ENCODE data around the gene AP1S3.
"Not testable (repeated sequence)": the region's sequence is repeated elsewhere in the genome, so short reads cannot be mapped to it uniquely, and the experiment has no call there.

The AP1S3 gene

DNA sequence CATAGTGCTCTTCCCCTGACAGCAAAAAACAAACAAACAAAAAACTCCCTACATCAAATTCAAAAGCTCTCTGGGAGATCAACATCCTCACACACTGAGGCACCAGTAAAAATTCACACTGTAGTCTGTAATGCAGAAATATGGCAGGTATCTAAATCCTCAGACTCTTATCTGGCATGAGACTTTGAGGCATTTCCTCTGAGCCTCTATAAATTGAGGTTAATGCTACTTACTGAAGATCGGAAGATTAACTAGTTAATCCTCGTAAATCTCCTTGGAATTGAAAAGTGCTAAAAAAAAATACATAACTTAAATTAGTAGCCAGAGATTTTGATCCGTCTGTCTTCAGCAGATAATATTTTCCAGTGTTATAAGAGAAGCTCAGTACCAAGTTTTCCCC lies 65.0 kb downstream of the AP1S3 start:
- no peak overlapping the region for H3K4me3 ChIP-seq (ENCODE audit: low read length)
- peaks cover 18% of the 10 kb centered on the region; the same call in 1 of the 2 replicates for H3K36me3 ChIP-seq (ENCODE audit: insufficient read depth, low read depth, low read length)
- no peaks in the 10 kb centered on the region for H3K4me1 ChIP-seq (ENCODE audit: insufficient read depth, low read length)
- no peak overlapping the region for H3K9ac ChIP-seq (ENCODE audit: low read depth, low read length)
- no peaks in the 10 kb centered on the region for H3K27me3 ChIP-seq (ENCODE audit: insufficient read depth, low read length)
- no peak overlapping the region for H3K27ac ChIP-seq (ENCODE audit: low read length)
- no peaks in the 10 kb centered on the region for H3K9me3 ChIP-seq (ENCODE audit: insufficient read depth, low read depth, low read length)

DNA sequence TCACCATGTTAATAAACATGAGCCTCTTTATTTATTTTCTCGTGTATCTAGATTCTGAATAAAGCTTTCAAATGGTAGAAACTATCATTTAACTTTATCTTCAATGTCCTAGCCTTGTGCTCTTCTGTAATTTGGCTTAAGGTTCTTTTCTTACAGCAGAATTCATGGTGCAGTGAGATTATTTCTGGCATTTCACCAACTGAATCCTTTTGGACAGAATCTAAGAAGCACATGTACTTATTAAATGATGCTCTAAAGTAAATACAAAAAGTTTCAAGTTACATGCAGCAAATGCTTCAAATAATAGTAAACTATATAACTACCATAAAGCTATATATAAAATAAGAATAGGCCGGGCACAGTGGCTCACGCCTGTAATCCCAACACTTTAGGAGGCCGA lies 65.9 kb downstream of the AP1S3 start:
- peaks cover 12% of the 10 kb centered on the region; the same call in 1 of the 2 replicates for H3K36me3 ChIP-seq (ENCODE audit: insufficient read depth, low read depth, low read length)
- no peak overlapping the region for H3K27ac ChIP-seq (ENCODE audit: low read length)
- H3K4me1 ChIP-seq (ENCODE audit: insufficient read depth, low read length) = no peaks in the 10 kb centered on the region

DNA sequence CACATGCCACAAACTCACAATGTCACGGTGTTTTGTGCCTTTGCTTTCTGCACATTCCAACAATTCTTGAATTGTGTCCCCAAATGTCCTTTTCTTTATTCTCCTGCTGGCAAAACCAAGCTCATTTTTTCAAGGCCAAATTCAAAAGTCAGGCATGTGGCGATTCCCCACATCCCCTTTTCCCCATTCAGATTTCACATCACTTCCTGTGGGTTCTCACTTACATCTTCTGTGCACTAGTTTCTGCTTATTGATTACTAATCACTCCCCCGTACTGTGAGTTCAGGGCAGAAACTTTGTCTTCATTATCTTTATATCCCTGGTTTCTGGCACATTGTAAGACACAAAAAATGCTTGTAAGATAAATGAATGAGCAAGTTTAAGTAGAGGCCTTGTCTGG lies 69.2 kb downstream of the AP1S3 start:
- Histone ChIP-seq H3K36me3 (ENCODE audit: insufficient read depth, low read depth, low read length) (no peaks in the 10 kb centered on the region), H3K4me1 (ENCODE audit: insufficient read depth, low read length) (no peaks in the 10 kb centered on the region), H3K9me3 (ENCODE audit: insufficient read depth, low read depth, low read length) (no peaks in the 10 kb centered on the region), H3K9ac (ENCODE audit: low read depth, low read length) (no peak overlapping the region), H3K27me3 (ENCODE audit: insufficient read depth, low read length) (no peaks in the 10 kb centered on the region), H3K27ac (ENCODE audit: low read length) (no peak overlapping the region), H3K4me3 (ENCODE audit: low read length) (no peak overlapping the region)

More for the DNA sequence above, 65.9 kb downstream of the AP1S3 start:
- H3K9ac ChIP-seq (ENCODE audit: low read depth, low read length) = no peak overlapping the region
- H3K9me3 ChIP-seq (ENCODE audit: insufficient read depth, low read depth, low read length) = no peaks in the 10 kb centered on the region
- no peak overlapping the region for H3K4me3 ChIP-seq (ENCODE audit: low read length)
- no peaks in the 10 kb centered on the region for H3K27me3 ChIP-seq (ENCODE audit: insufficient read depth, low read length)

DNA sequence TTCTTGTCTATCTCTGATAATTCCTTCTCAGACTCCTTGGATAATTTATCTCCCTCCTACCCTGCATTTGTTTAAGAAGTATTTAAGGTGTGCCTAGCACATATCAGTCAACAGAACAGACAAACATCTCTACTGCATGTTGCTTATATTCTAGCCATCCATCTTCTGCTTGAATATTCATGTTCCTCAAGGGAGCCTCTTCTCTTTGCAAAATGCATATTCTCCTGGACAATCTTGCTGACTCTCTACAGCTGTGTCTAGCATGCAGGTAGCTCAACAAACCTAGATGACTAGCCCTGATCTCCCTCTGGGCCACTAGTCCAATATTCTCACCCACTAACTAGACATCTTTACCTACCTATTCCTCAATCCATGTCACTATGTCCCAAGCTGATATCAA lies 70.0 kb downstream of the AP1S3 start:
- H3K9ac ChIP-seq (ENCODE audit: low read depth, low read length) = no peak overlapping the region
- no peaks in the 10 kb centered on the region for H3K4me1 ChIP-seq (ENCODE audit: insufficient read depth, low read length)
- no peaks in the 10 kb centered on the region for H3K27me3 ChIP-seq (ENCODE audit: insufficient read depth, low read length)
- H3K36me3 ChIP-seq (ENCODE audit: insufficient read depth, low read depth, low read length) = no peaks in the 10 kb centered on the region
- no peak overlapping the region for H3K27ac ChIP-seq (ENCODE audit: low read length)
- H3K9me3 ChIP-seq (ENCODE audit: insufficient read depth, low read depth, low read length) = no peaks in the 10 kb centered on the region
- H3K4me3 ChIP-seq (ENCODE audit: low read length) = no peak overlapping the region

DNA sequence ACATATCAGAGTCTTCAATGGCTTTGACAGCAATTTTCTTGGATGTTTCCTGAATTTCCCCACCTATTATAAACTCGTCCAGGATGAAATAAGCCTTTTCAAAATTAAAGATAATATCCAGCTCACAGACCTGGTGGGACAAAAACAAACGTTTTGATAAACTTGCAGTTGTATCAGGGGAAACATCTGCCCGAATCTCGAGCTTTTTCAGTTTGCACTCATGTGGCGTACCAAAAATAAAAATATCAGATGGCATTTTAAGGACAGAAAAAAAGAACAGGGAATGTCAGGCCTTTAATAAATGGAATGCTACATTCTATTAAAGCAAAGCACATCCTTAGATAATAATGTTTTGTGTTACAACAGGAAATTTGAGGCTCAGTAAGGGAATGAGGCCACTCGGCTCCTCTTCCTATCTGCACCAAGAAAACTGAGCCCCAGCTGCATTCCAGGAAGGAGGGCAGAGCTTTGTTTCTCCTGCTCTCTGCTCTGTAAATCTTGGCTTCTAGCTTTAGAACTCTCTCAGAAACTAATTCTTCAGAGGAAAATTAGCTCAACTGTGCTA lies 72.1 kb downstream of the AP1S3 start:
- no peaks in the 10 kb centered on the region for H3K36me3 ChIP-seq (ENCODE audit: insufficient read depth, low read depth, low read length)
- no peak overlapping the region for H3K9ac ChIP-seq (ENCODE audit: low read depth, low read length)
- no peak overlapping the region for H3K4me3 ChIP-seq (ENCODE audit: low read length)
- H3K27ac ChIP-seq (ENCODE audit: low read length) = no peak overlapping the region
- no peaks in the 10 kb centered on the region for H3K27me3 ChIP-seq (ENCODE audit: insufficient read depth, low read length)
- H3K9me3 ChIP-seq (ENCODE audit: insufficient read depth, low read depth, low read length) = no peaks in the 10 kb centered on the region
- H3K4me1 ChIP-seq (ENCODE audit: insufficient read depth, low read length) = no peaks in the 10 kb centered on the region

DNA sequence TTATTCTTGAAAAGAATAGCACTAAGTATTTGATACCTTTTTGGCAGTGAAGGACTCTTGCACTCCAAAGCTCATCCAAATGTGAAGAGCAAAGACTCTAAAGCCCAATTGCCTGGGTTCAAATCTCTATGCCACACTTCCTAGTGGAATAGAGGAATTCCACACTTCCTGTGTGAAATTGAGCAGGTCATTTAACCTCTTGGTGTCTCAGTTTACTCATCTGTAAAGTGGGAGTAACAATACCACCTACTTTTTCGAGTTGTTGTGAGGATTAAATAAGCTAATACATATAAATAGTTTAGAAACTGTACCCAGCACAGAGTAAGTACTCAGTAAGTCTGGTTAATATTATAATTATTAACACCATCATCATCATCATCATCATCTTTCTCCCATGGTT lies 72.6 kb downstream of the AP1S3 start:
- Histone ChIP-seq H3K9ac (ENCODE audit: low read depth, low read length) (no peak overlapping the region), H3K27ac (ENCODE audit: low read length) (no peak overlapping the region), H3K4me1 (ENCODE audit: insufficient read depth, low read length) (no peaks in the 10 kb centered on the region), H3K36me3 (ENCODE audit: insufficient read depth, low read depth, low read length) (no peaks in the 10 kb centered on the region), H3K9me3 (ENCODE audit: insufficient read depth, low read depth, low read length) (no peaks in the 10 kb centered on the region), H3K4me3 (ENCODE audit: low read length) (no peak overlapping the region), H3K27me3 (ENCODE audit: insufficient read depth, low read length) (no peaks in the 10 kb centered on the region)

DNA sequence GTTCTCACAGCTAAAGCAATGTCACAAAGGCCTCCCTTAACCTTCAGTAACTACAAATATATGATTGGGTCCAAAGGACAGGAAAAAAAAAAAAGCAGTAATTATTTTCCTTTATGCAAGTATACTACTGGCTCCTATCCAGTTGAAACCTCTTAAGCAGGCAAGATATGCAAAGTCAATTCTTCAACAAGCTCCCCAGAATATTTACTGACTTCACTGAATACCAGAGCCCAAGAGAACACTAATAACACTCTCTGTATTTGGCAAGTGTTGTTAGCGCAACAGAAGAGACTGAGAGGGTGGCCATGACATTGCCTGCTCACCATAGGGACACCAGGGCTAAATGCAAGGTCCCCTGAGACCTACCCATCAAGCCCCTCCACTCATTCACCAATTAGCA lies 74.5 kb downstream of the AP1S3 start:
- Histone ChIP-seq H3K36me3 (ENCODE audit: insufficient read depth, low read depth, low read length) (no peaks in the 10 kb centered on the region), H3K4me3 (ENCODE audit: low read length) (no peak overlapping the region), H3K27me3 (ENCODE audit: insufficient read depth, low read length) (no peaks in the 10 kb centered on the region), H3K4me1 (ENCODE audit: insufficient read depth, low read length) (no peaks in the 10 kb centered on the region), H3K9me3 (ENCODE audit: insufficient read depth, low read depth, low read length) (no peaks in the 10 kb centered on the region), H3K9ac (ENCODE audit: low read depth, low read length) (no peak overlapping the region), H3K27ac (ENCODE audit: low read length) (no peak overlapping the region)

DNA sequence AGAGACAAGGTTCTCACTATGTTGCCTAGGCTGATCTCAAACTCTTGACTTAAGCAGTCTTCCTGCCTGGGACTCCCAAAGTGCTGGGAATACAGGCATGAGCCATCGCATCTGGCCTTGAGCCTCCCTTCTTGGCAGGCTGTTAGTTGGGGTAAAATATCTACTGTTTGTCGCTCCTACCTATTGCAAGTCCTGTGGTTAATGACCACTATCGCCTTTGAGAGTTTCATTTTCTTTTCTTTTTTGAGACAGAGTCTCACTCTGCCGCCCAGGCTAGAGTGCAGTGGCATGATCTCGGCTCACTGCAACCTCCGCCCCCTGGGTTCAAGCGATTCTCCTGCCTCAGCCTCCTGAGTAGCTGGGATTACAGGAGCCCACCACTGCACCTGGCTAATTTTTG lies 75.6 kb downstream of the AP1S3 start:
- not testable (repeated sequence) for H3K27ac ChIP-seq (ENCODE audit: low read length); H3K9ac ChIP-seq (ENCODE audit: low read depth, low read length)

DNA sequence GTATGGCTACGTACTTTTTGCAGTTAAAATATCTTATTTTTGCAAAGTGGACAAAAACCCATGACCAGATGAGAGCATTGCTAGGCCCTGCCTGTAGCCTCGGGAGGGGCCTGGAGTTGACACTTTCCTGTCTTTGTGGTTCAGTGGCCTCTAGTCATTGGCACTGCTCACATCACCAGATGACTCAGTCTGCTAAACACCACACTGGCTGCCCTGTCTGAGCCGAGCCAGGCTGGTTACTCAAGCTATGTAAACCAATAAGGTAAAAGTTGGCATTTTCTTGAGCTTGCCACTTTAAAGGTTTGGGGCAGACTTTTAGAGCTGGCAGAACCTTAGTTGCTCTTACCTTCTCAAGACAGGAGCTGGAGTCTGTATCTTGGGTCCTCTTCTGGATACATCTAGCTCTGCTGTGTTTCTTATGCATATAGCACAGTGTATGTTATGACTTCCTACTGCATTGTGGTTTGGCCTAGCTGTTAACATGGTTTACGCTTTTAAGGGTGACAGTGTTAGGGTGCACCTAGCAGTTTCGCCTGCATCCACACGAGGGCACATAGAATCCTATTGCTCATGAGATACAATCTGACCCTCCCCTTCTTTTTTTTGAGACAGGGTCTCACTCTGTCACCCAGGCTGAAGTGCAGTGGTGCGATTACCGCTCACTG lies 76.4 kb downstream of the AP1S3 start:
- Histone ChIP-seq H3K4me3 (ENCODE audit: low read length) (no peak overlapping the region), H3K9me3 (ENCODE audit: insufficient read depth, low read depth, low read length) (no peaks in the 10 kb centered on the region), H3K9ac (ENCODE audit: low read depth, low read length) (no peak overlapping the region), H3K36me3 (ENCODE audit: insufficient read depth, low read depth, low read length) (no peaks in the 10 kb centered on the region), H3K27me3 (ENCODE audit: insufficient read depth, low read length) (no peaks in the 10 kb centered on the region), H3K27ac (ENCODE audit: low read length) (no peak overlapping the region), H3K4me1 (ENCODE audit: insufficient read depth, low read length) (no peaks in the 10 kb centered on the region)

More for the DNA sequence above, 75.6 kb downstream of the AP1S3 start:
- not testable (repeated sequence) for H3K9me3 ChIP-seq (ENCODE audit: insufficient read depth, low read depth, low read length); H3K27me3 ChIP-seq (ENCODE audit: insufficient read depth, low read length); H3K4me3 ChIP-seq (ENCODE audit: low read length); H3K4me1 ChIP-seq (ENCODE audit: insufficient read depth, low read length); H3K36me3 ChIP-seq (ENCODE audit: insufficient read depth, low read depth, low read length)

DNA sequence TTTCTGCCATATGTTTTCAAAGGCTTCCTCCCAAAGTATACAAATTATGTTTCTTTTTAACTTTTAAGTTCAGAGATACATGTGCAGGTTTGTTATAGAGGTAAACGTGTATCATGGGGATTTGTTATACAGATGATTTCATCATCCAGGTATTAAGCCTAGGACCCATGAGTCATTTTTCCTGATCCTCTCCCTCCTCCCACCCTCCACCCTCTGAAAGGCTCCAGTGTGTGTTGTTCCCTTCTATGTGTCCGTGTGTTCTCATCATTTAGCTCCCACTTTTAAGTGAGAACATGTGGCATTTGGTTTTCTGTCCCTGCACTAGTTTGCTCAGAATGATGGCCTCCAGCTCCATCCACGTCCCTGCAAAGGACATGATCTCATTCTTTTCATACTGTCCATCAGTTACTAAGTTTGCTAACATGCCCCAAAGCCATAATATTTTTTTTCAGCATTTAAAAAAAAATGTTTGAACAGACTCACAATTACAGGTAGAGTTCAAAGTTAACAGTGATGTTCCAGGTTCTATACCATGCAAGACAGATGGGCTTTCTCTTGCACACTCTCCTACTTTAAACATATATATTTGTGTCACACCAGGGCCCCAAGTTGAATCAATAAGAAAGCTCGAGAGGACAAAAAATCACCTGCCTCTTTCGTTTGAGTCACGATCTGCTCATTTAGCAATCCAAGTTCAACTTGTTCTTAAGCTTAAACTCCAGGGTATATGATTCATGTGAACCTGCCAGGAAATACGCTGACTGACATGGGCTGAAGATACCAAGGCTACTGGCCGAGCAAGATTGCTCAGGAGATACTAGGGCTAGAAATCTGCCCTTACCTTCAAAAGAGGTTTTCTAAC lies 77.6 kb downstream of the AP1S3 start:
- no peaks in the 10 kb centered on the region for H3K9me3 ChIP-seq (ENCODE audit: insufficient read depth, low read depth, low read length)
- H3K36me3 ChIP-seq (ENCODE audit: insufficient read depth, low read depth, low read length) = no peaks in the 10 kb centered on the region
- H3K27ac ChIP-seq (ENCODE audit: low read length) = no peak overlapping the region
- H3K4me1 ChIP-seq (ENCODE audit: insufficient read depth, low read length) = no peaks in the 10 kb centered on the region
- H3K4me3 ChIP-seq (ENCODE audit: low read length) = no peak overlapping the region
- H3K27me3 ChIP-seq (ENCODE audit: insufficient read depth, low read length) = no peaks in the 10 kb centered on the region
- no peak overlapping the region for H3K9ac ChIP-seq (ENCODE audit: low read depth, low read length)

DNA sequence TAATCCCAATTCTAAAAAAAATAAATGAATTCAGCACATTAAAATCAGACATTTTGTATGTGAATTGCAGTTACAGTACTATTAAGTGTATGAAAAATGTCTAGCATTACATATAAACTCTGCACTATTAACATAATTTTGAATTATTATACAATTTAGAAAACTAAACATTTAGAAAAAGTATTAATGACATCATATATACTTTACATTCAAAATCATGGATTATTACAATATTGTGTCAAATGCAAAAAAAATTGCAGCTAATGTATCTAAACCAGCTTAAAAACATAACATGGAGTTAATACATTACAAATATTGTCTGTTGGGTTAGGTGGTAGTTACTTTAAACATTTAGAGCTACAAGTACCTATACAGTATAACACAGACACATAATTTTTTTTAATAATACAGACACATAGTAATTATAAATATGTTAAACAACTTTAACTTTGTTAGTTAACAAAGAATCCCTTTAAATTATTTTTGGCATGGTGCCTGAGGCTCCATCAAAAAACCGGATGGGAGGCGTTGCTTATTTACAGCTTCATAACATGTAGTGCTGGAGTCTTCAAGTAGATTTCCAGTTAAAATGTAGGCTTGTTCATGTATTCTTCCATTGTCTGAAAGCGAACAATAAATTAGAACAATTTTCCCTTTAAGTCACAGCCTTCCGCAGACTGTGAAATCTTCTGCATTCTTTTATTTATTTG lies 79.1 kb downstream of the AP1S3 start:
- H3K36me3 ChIP-seq (ENCODE audit: insufficient read depth, low read depth, low read length) = no peaks in the 10 kb centered on the region
- no peak overlapping the region for H3K27ac ChIP-seq (ENCODE audit: low read length)
- H3K9ac ChIP-seq (ENCODE audit: low read depth, low read length) = no peak overlapping the region
- H3K4me1 ChIP-seq (ENCODE audit: insufficient read depth, low read length) = no peaks in the 10 kb centered on the region
- no peaks in the 10 kb centered on the region for H3K27me3 ChIP-seq (ENCODE audit: insufficient read depth, low read length)
- H3K4me3 ChIP-seq (ENCODE audit: low read length) = no peak overlapping the region
- no peaks in the 10 kb centered on the region for H3K9me3 ChIP-seq (ENCODE audit: insufficient read depth, low read depth, low read length)

All from iPS-20b (cell line).